Effector CD8-positive, alpha-beta T cell (primary cell): ENCODE measurements around the gene STEEP1.
"Not testable (repeated sequence)": the region's sequence is repeated elsewhere in the genome, so short reads cannot be mapped to it uniquely, and the experiment has no call there.

Source experiments
- DNase-seq: peaks from one replicate; lab custom pipeline; 2025; lab: John Stamatoyannopoulos, UW

The STEEP1 gene

GRCh38 chrX:119529345-119530276 is 35.6 kb downstream of the STEEP1 start:
- DNase-seq: no peak

GRCh38 chrX:119523664-119524184 is 41.5 kb downstream of the STEEP1 start:
- DNase-seq: no peak

- no peak for DNase-seq
Measured at GRCh38 chrX:119521246-119521645, 44.0 kb downstream of the STEEP1 start.

- no peak for DNase-seq
Measured at GRCh38 chrX:119518371-119518770, 46.8 kb downstream of the STEEP1 start.

GRCh38 chrX:119516157-119516702 is 49.0 kb downstream of the STEEP1 start:
- DNase-seq: no peak

- DNase-seq: no peak
Measured at GRCh38 chrX:119512146-119512800, 52.9 kb downstream of the STEEP1 start.

- no peak for DNase-seq
Measured at GRCh38 chrX:119507206-119507605, 58.0 kb downstream of the STEEP1 start.

GRCh38 chrX:119505945-119506344 is 59.3 kb downstream of the STEEP1 start:
- DNase-seq: no peak

GRCh38 chrX:119505145-119505544 is 60.1 kb downstream of the STEEP1 start:
- DNase-seq: not testable (repeated sequence)

GRCh38 chrX:119503484-119503861 is 61.7 kb downstream of the STEEP1 start:
- DNase-seq: no peak

- peak; percentile 3 for DNase-seq
Measured at GRCh38 chrX:119502727-119503483, 62.3 kb downstream of the STEEP1 start.

GRCh38 chrX:119501511-119502148 is 63.6 kb downstream of the STEEP1 start:
- no peak for DNase-seq

- DNase-seq: no peak
Measured at GRCh38 chrX:119500061-119500800, 65.0 kb downstream of the STEEP1 start.

- DNase-seq: no peak
Measured at GRCh38 chrX:119497185-119497584, 68.0 kb downstream of the STEEP1 start.

GRCh38 chrX:119495734-119496726 is 69.2 kb downstream of the STEEP1 start:
- DNase-seq: no peak

GRCh38 chrX:119493851-119494495 is 71.2 kb downstream of the STEEP1 start:
- DNase-seq: not testable (repeated sequence)

GRCh38 chrX:119492463-119492862 is 72.7 kb downstream of the STEEP1 start:
- no peak for DNase-seq

GRCh38 chrX:119489212-119490074 is 75.8 kb downstream of the STEEP1 start:
- DNase-seq: no peak
